K562 (cell line): ENCODE measurements around the gene UFC1. TPM values are rescaled to one million over a fixed set of nuclear protein-coding genes. Genes with fewer than 3 reads are reported as not detected.
A peak's percentile ranks its signal among the peaks of the same experiment; 100 is the strongest.

Source experiments
- ARNT ChIP-seq, 2 experiments: fragments of 450-650 bp; IDR thresholded peaks; 2 replicates each; pipeline ENCODE4 v1.6.1; 2016; ENCODE audit warnings: mild to moderate bottlenecking in 1 of 2
- ELF1 ChIP-seq: fragments of 200-800 bp; sonication (Bioruptor generic); IDR thresholded peaks from 2 replicates; pipeline ENCODE4 v1.6.1; 2016; ENCODE audit warnings: missing genetic modification characterization, missing compliant biosample characterization
- GABPA ChIP-seq: fragments of 200-800 bp; sonication (Bioruptor generic); conservative IDR thresholded peaks from 2 replicates; pipeline ENCODE4 v1.6.1; 2016; ENCODE audit warnings: low read depth, missing genetic modification characterization, missing compliant biosample characterization
- HBP1 ChIP-seq: fragments of 450-650 bp; formaldehyde crosslinking; IDR thresholded peaks from 2 replicates; pipeline ENCODE4 v1.4.0; 2022; ENCODE audit warnings: missing genetic modification characterization
- MTA3 ChIP-seq: fragments of 450-650 bp; formaldehyde crosslinking; IDR thresholded peaks from 2 replicates; pipeline ENCODE4 v1.6.1; 2017; ENCODE audit warnings: mild to moderate bottlenecking, borderline replicate concordance
- RBM22 ChIP-seq: fragments of 200-400 bp; formaldehyde crosslinking; IDR thresholded peaks from 2 replicates; pipeline ENCODE4 v1.6.1; 2018; ENCODE audit warnings: low read length, low read depth; ENCODE audit not compliant: poor library complexity, severe bottlenecking
- TAL1 ChIP-seq: fragments of 450-650 bp; IDR thresholded peaks from 2 replicates; pipeline ENCODE4 v1.6.1; 2016; ENCODE audit warnings: mild to moderate bottlenecking
- TEAD1 ChIP-seq, 2 experiments: fragments of 450-650 bp in 1 of 2; sonication (generic) in 1 of 2; formaldehyde crosslinking; IDR thresholded peaks; 2 replicates each; pipeline versions ENCODE4 v1.4.0 to v1.8.0; 2020 to 2022; ENCODE audit warnings: mild to moderate bottlenecking in 2 of 2, missing genetic modification reagents in 1 of 2
- polyA plus RNA-seq, 8 experiments: library from polyadenylated mRNA; depleted of rRNA in 4 of 8; stranded (reverse) in 5 of 8; unstranded in 3 of 8; fragments of >200 nt; fragmentation: Nextera tagmentation in 2 of 8; fragmentation: Illumina TruSeq in 1 of 8; extraction: Ambion mirVana in 2 of 8; extraction: Trizol in 1 of 8; gene quantifications; 2 replicates each; pipeline versions ENCODE4 v1.2.1 to v1.2.3, GENCODE V29; 2011 to 2014; ENCODE audit warnings: inconsistent platforms in 1 of 8, missing spikeins in 1 of 8
- total RNA-seq, 7 experiments: library from RNA; depleted of rRNA in 6 of 7; stranded (reverse); fragments of >200 nt in 6 of 7; fragmentation: Illumina TruSeq in 2 of 7; extraction: Trizol in 2 of 7; gene quantifications; 2 replicates each; pipeline versions ENCODE4 v1.2.1 to v1.2.3, GENCODE V29; 2011 to 2021; ENCODE audit warnings: low replicate concordance in 1 of 7
- TF ChIP-seq, protein P1 (sequence below), 2 experiments: fragments of 450-650 bp in 1 of 2; sonication (generic) in 1 of 2; formaldehyde crosslinking in 1 of 2; IDR thresholded peaks; 2 replicates each; pipeline versions ENCODE4 v1.7.1 to v1.9.0; 2016 to 2022; ENCODE audit warnings: inconsistent platforms in 1 of 2, mild to moderate bottlenecking in 1 of 2, missing genetic modification reagents in 1 of 2
- TF ChIP-seq, protein P2 (sequence below): fragments of 200-800 bp; sonication (Bioruptor generic); IDR thresholded peaks from 2 replicates; pipeline ENCODE4 v1.6.1; 2016; ENCODE audit warnings: missing genetic modification characterization, missing compliant biosample characterization

Gene UFC1
- total and polyA plus RNA-seq, 9 of the 15 experiments (the other 6 are each of a cell fraction or from before 2014, with no cell fraction given), result 92.8 to 220 (median 161) TPM

GRCh38 chr1:161119092-161119903, 34.5 kb upstream of the UFC1 start (continued):
- TF ChIP-seq, protein P1, sequence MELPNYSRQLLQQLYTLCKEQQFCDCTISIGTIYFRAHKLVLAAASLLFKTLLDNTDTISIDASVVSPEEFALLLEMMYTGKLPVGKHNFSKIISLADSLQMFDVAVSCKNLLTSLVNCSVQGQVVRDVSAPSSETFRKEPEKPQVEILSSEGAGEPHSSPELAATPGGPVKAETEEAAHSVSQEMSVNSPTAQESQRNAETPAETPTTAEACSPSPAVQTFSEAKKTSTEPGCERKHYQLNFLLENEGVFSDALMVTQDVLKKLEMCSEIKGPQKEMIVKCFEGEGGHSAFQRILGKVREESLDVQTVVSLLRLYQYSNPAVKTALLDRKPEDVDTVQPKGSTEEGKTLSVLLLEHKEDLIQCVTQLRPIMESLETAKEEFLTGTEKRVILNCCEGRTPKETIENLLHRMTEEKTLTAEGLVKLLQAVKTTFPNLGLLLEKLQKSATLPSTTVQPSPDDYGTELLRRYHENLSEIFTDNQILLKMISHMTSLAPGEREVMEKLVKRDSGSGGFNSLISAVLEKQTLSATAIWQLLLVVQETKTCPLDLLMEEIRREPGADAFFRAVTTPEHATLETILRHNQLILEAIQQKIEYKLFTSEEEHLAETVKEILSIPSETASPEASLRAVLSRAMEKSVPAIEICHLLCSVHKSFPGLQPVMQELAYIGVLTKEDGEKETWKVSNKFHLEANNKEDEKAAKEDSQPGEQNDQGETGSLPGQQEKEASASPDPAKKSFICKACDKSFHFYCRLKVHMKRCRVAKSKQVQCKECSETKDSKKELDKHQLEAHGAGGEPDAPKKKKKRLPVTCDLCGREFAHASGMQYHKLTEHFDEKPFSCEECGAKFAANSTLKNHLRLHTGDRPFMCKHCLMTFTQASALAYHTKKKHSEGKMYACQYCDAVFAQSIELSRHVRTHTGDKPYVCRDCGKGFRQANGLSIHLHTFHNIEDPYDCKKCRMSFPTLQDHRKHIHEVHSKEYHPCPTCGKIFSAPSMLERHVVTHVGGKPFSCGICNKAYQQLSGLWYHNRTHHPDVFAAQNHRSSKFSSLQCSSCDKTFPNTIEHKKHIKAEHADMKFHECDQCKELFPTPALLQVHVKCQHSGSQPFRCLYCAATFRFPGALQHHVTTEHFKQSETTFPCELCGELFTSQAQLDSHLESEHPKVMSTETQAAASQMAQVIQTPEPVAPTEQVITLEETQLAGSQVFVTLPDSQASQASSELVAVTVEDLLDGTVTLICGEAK (IDR thresholded peaks at IDR 0.05), result no peak
- TF ChIP-seq, protein P1 (CRISPR knock-in tag; IDR thresholded peaks at IDR 0.05), result no peak
- TF ChIP-seq TEAD1 (CRISPR knock-in tag; IDR thresholded peaks at IDR 0.05) (peak in 1 of 2 experiments; percentile 76; a peak in 2 of 4 replicates), ELF1 (peak; percentile 48; the same call in 1 of the 2 replicates), GABPA (tag) (0 out of 2 replicates have a peak, but pooled peaks have one; percentile 18), HBP1 (CRISPR knock-in tag) (no peak), RBM22 (no peak), TAL1 (no peak), ARNT (IDR thresholded peaks at IDR 0.05) (no peak), MTA3 (no peak; the same call in 1 of the 2 replicates)
- TF ChIP-seq, protein P2, sequence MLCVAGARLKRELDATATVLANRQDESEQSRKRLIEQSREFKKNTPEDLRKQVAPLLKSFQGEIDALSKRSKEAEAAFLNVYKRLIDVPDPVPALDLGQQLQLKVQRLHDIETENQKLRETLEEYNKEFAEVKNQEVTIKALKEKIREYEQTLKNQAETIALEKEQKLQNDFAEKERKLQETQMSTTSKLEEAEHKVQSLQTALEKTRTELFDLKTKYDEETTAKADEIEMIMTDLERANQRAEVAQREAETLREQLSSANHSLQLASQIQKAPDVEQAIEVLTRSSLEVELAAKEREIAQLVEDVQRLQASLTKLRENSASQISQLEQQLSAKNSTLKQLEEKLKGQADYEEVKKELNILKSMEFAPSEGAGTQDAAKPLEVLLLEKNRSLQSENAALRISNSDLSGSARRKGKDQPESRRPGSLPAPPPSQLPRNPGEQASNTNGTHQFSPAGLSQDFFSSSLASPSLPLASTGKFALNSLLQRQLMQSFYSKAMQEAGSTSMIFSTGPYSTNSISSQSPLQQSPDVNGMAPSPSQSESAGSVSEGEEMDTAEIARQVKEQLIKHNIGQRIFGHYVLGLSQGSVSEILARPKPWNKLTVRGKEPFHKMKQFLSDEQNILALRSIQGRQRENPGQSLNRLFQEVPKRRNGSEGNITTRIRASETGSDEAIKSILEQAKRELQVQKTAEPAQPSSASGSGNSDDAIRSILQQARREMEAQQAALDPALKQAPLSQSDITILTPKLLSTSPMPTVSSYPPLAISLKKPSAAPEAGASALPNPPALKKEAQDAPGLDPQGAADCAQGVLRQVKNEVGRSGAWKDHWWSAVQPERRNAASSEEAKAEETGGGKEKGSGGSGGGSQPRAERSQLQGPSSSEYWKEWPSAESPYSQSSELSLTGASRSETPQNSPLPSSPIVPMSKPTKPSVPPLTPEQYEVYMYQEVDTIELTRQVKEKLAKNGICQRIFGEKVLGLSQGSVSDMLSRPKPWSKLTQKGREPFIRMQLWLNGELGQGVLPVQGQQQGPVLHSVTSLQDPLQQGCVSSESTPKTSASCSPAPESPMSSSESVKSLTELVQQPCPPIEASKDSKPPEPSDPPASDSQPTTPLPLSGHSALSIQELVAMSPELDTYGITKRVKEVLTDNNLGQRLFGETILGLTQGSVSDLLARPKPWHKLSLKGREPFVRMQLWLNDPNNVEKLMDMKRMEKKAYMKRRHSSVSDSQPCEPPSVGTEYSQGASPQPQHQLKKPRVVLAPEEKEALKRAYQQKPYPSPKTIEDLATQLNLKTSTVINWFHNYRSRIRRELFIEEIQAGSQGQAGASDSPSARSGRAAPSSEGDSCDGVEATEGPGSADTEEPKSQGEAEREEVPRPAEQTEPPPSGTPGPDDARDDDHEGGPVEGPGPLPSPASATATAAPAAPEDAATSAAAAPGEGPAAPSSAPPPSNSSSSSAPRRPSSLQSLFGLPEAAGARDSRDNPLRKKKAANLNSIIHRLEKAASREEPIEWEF (CRISPR knock-in tag), result no peak
